GM21360 (cell line): ENCODE data around the gene NLRP11.
"Not testable (repeated sequence)": the region's sequence is repeated elsewhere in the genome, so short reads cannot be mapped to it uniquely, and the experiment has no call there.

Experiments used
- ATAC-seq: cut with Tn5 transposase; IDR thresholded peaks from one replicate; pipeline ENCODE4 v1.9.1; 2021; ENCODE audit warnings: mild to moderate bottlenecking, moderate library complexity; ENCODE audit not compliant: unreplicated experiment

The NLRP11 gene

DNA sequence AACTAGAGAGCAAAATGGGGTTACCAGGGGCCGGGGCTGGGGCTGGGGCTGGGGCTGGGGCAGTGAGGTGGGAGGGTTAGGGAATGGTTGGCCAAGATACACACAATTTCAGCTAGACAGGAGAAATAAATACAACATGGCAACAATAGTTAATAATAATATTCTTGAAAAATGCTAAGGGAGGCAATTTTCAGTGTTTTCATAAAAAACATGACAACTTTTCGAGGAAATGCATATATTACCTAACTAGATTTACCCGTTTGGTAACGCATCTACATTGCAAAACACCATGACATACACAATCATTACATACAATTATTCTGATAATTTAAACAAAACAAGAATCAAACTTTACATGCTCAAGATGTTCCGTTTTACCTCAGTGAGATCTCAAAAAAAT is 50.7 kb downstream of the NLRP11 start:
- ATAC-seq = no peak

DNA sequence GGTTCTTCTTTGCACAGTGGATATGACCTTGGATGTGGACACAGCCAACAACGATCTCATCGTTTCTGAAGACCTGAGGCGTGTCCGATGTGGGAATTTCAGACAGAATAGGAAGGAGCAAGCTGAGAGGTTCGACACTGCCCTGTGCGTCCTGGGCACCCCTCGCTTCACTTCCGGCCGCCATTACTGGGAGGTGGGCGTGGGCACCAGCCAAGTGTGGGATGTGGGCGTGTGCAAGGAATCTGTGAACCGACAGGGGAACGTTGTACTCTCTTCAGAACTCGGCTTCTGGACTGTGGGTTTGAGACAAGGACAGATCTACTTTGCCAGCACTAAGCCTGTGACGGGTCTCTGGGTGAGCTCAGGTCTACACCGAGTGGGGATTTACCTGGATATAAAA is 53.5 kb downstream of the NLRP11 start:
- no peak for ATAC-seq

DNA sequence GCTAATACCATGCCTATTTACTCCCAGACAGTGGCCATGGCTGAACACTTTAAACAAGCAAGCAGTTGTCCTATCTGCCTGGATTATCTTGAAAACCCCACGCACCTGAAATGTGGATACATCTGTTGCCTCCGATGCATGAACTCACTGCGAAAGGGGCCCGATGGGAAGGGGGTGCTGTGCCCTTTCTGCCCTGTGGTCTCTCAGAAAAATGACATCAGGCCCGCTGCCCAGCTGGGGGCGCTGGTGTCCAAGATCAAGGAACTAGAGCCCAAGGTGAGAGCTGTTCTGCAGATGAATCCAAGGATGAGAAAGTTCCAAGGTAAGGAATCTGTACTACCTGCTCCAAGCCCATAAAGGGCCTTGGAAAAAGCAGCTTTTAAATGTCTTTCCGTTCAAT is 54.3 kb downstream of the NLRP11 start:
- ATAC-seq = no peak

- ATAC-seq = not testable (repeated sequence)
Measured at GRCh38 chr19:55769632-55770031, 62.2 kb downstream of the NLRP11 start.

DNA sequence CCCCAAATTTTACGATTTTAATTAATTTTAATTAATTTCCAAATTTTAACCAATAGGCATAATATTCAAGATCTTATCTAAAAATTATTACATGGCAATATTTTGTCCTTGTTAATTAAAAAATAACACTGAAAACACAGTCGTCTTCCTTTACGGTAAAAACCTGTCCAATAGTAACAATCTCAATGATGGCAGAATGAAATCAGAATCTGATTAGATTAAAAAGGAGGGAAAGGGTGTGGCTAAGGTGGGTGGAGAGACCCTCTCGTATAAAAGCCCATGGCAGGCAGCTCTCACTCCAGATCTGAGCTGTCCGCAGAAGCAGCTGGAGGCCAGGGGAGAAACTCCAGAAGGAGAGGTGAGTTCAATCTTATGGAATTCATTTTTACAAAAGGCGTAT is 63.0 kb downstream of the NLRP11 start, which contains the start of gene RFPL4AL1:
Gene RFPL4AL1 (plus strand): TSS at position 301 of the 400 bp plus-strand sequence. CDS start 2,687 bp downstream, outside the sequence.
- ATAC-seq = not testable (repeated sequence)

GRCh38 chr19:55766466-55766865 is 65.3 kb downstream of the NLRP11 start:
- no peak for ATAC-seq

DNA sequence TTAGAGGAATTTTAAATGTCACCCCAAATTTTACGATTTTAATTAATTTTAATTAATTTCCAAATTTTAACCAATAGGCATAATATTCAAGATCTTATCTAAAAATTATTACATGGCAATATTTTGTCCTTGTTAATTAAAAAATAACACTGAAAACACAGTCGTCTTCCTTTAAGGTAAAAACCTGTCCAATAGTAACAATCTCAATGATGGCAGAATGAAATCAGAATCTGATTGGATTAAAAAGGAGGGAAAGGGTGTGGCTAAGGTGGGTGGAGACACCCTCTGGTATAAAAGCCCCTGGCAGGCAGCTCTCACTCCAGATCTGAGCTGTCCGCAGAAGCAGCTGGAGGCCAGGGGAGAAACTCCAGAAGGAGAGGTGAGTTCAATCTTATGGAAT is 73.0 kb downstream of the NLRP11 start, which contains the start of gene RFPL4A:
Gene RFPL4A (plus strand): TSS at position 301 of the 400 bp plus-strand sequence. CDS start 2,704 bp downstream, outside the sequence.
- ATAC-seq = not testable (repeated sequence)

DNA sequence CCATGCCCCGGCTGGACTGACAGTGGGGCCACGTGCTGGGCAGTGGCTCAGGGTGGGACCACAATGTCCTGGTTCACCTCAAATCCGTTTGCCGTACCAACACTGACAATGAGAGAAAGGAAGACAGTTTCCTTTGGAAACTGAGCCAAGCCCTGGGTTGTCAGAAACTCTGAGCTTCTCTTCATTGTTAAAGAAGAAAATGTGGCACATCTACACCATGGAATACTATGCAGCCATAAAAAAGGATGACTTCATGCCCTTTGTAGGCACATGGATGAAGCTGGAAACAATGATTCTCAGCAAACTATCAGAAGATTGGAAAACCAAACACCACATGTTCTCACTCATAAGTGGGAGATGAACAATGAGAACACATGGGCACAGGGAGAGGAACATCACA is 75.0 kb downstream of the NLRP11 start:
- not testable (repeated sequence) for ATAC-seq

DNA sequence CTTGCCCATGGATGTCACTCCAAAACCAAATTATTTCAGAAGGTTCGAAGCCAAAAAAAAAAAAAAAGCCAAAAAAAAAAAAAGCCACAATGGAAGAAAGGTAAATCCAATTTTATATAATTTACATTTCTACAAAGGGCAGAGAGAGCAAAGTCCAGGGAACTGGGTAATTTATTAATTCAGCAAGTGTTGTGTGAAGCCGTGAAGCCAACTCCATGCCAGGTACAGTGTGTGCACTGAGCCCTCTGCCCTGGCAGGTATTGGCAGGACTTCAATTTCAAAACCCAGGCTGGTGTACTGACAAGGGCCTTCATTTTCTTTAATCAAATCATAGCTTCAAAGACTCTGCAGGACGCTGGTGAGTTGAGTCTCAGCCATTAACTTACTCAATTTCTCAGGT is 78.4 kb downstream of the NLRP11 start:
- ATAC-seq = no peak

DNA sequence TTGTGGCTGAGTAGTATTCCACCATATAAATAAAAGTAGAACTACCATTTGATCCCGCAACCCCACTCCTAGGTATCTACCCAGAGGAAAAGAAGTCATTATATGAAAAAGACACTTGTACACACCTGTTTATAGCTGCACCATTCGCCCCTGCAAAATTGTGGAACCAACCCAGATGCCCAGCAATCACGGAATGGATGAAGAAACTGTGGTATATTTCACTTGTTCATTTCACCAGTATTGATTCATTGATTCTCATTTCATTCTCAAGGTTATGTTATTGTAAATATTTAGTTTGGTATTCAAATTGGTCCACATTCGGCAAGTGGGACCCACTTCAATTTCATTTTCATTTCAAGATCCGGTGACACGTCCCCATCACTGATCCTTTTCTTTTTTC is 81.1 kb downstream of the NLRP11 start:
- no peak for ATAC-seq

DNA sequence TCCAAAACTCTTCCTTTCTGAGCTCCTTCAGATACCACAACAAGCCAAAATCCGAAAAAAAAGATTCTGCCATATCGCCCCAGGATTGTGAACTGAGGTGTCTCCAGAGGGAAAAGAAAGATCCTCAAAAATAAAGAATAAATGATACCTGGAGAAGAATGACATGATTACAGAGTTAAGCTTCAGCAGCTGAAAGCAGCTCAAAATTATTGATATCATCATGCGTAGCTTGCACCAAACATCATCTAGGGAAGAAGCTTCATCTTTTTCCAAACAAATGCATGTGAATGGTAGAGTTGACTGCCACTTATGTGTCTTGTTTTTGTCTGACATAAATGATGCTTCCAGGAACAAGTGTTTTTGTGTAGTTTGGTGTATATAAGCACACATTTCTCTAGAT is 93.5 kb downstream of the NLRP11 start, which contains the start of gene NLRP9:
Gene NLRP9 (minus strand): TSS at position 101 of the 400 bp plus-strand sequence. CDS start 28 bp downstream, at position 73.
- ATAC-seq = no peak
